SU-DHL-6 (cell line): ENCODE measurements around the gene TRPM2.

Experiments
- H2AFZ ChIP-seq: fragments of 200-600 bp; sonication (generic); 2 replicates; pipeline ENCODE4 v1.6.1; 2014; ENCODE audit warnings: low read depth, mild to moderate bottlenecking, moderate library complexity, mixed read lengths, antibody characterized with exemption, low read length; ENCODE audit not compliant: severe bottlenecking
- H3F3A ChIP-seq: fragments of 200-600 bp; shearing (Covaris generic); 2 replicates; pipeline ENCODE4 v1.6.0; 2016; ENCODE audit warnings: antibody characterized with exemption, mild to moderate bottlenecking; ENCODE audit not compliant: insufficient read depth
- H3K27ac ChIP-seq: fragments of 200-600 bp; sonication (generic); 2 replicates; pipeline ENCODE4 v1.5.1; 2016; ENCODE audit warnings: low read depth, mild to moderate bottlenecking, low read length, moderate library complexity, mixed read lengths
- H3K27me3 ChIP-seq: fragments of 200-600 bp; sonication (generic), shearing (Covaris generic); 2 replicates; pipeline ENCODE4 v1.6.0; 2014; ENCODE audit warnings: mild to moderate bottlenecking, low read length
- H3K36me3 ChIP-seq: fragments of 200-600 bp; sonication (generic); 2 replicates; pipeline ENCODE4 v1.6.1; 2014; ENCODE audit warnings: mild to moderate bottlenecking, low read length, mixed read lengths
- H3K4me2 ChIP-seq: fragments of 300-600, 200-600 bp; shearing (Covaris generic), sonication (generic); 2 replicates; pipeline ENCODE4 v1.6.0; 2014; ENCODE audit warnings: low read length, low read depth, mild to moderate bottlenecking; ENCODE audit not compliant: poor library complexity, severe bottlenecking
- H3K4me3 ChIP-seq: fragments of 200-600 bp; sonication (generic); 2 replicates; pipeline ENCODE4 v1.5.1; 2014; ENCODE audit warnings: antibody characterized with exemption, low read length, mild to moderate bottlenecking, mixed read lengths; ENCODE audit not compliant: insufficient read depth, poor library complexity, severe bottlenecking
- H3K79me2 ChIP-seq: fragments of 200-600 bp; sonication (generic); 2 replicates; pipeline ENCODE4 v1.6.1; 2014; ENCODE audit warnings: mild to moderate bottlenecking, low read length, moderate library complexity; ENCODE audit not compliant: insufficient read depth
- H3K9ac ChIP-seq: fragments of 200-600 bp; sonication (generic); 2 replicates; pipeline ENCODE4 v1.7.0; 2014; ENCODE audit warnings: mild to moderate bottlenecking, low read length
- H3K9me2 ChIP-seq: fragments of 200-600 bp; sonication (generic); replicated peaks from 2 replicates; pipeline ENCODE4 v1.6.1; 2014; ENCODE audit warnings: low read length; ENCODE audit not compliant: insufficient read depth
- H3K9me3 ChIP-seq: fragments of 200-600 bp; sonication (generic); 2 replicates; pipeline ENCODE4 v1.6.1; 2014; ENCODE audit warnings: low read length, mixed read lengths; ENCODE audit not compliant: insufficient read depth
- H4K20me1 ChIP-seq: fragments of 200-600 bp; sonication (generic); 2 replicates; pipeline ENCODE4 v1.6.1; 2014; ENCODE audit warnings: low read depth, mild to moderate bottlenecking, antibody characterized with exemption, low read length, moderate library complexity, mixed read lengths
- EZH2phosphoT487 ChIP-seq: fragments of 200-600 bp; sonication (generic), shearing (Covaris generic); conservative IDR thresholded peaks from 2 replicates; pipeline ENCODE4 v1.6.1; 2018; ENCODE audit warnings: mild to moderate bottlenecking, antibody characterized with exemption, low read length, moderate library complexity, mixed read lengths
- TF ChIP-seq, protein P1 (sequence below): fragments of 200-600 bp; sonication (generic); IDR thresholded peaks from one replicate; pipeline ENCODE4 v1.5.1; 2017; ENCODE audit warnings: antibody characterized with exemption, mild to moderate bottlenecking, low read length, moderate library complexity; ENCODE audit not compliant: insufficient read depth, poor library complexity, severe bottlenecking

The TRPM2 gene

DNA sequence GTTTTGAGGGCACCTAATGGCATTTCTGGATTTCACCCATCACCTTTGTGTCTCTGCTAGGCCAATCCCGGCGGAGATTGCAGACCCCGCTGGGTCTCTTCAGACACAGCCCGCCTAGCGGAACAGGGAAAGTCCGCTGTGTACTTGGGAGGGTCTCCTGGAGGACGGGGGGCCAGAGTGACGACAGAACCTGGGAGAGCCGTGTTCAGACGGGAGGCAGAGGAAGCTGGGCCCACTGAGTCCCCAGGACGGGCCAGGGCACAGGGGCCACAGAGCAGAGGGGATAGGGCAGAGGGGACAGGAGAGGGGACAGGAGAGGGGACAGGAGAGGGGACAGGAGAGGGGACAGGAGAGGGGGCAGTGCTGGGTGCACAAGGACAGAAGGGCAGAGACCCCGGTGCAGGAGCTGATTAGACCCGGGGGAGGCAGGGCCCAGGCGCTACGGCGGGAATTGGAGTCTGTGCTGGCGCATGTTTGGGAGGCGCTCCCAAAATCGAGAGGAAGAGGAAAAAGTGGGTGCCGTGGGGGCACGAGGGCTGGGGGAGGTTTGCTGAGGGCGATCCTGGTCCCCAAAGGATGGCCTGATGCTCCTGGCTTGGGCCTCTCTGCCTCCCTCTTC lies 12.7 kb downstream of the TRPM2 start:
- TF ChIP-seq, protein P1, sequence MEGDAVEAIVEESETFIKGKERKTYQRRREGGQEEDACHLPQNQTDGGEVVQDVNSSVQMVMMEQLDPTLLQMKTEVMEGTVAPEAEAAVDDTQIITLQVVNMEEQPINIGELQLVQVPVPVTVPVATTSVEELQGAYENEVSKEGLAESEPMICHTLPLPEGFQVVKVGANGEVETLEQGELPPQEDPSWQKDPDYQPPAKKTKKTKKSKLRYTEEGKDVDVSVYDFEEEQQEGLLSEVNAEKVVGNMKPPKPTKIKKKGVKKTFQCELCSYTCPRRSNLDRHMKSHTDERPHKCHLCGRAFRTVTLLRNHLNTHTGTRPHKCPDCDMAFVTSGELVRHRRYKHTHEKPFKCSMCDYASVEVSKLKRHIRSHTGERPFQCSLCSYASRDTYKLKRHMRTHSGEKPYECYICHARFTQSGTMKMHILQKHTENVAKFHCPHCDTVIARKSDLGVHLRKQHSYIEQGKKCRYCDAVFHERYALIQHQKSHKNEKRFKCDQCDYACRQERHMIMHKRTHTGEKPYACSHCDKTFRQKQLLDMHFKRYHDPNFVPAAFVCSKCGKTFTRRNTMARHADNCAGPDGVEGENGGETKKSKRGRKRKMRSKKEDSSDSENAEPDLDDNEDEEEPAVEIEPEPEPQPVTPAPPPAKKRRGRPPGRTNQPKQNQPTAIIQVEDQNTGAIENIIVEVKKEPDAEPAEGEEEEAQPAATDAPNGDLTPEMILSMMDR: no peak
- TF ChIP-seq EZH2phosphoT487: no peak
- no peak overlapping the region for H3K4me3 ChIP-seq
- no peaks in the 10 kb centered on the region for H3K9me3 ChIP-seq
- H3K9me2 ChIP-seq: no peaks in the 10 kb centered on the region
- H3K36me3 ChIP-seq: no peaks in the 10 kb centered on the region
- H3F3A ChIP-seq: no peaks in the 10 kb centered on the region
- H3K27me3 ChIP-seq: no peaks in the 10 kb centered on the region
- no peak overlapping the region for H3K27ac ChIP-seq
- H2AFZ ChIP-seq: no peak overlapping the region
- H3K9ac ChIP-seq: no peak overlapping the region
- no peak overlapping the region for H3K4me2 ChIP-seq
- H4K20me1 ChIP-seq: no peaks in the 10 kb centered on the region
- H3K79me2 ChIP-seq: no peaks in the 10 kb centered on the region

GRCh38 chr21:44366586-44367211 lies 13.3 kb downstream of the TRPM2 start:
- no peak overlapping the region for H3K9ac ChIP-seq
- no peaks in the 10 kb centered on the region for H4K20me1 ChIP-seq
- H3K27ac ChIP-seq: no peak overlapping the region
- H3K4me2 ChIP-seq: no peak overlapping the region
- no peaks in the 10 kb centered on the region for H3F3A ChIP-seq
- no peaks in the 10 kb centered on the region for H3K36me3 ChIP-seq
- H3K9me2 ChIP-seq: no peaks in the 10 kb centered on the region
- TF ChIP-seq, protein P1: no peak
- TF ChIP-seq EZH2phosphoT487: no peak
- no peak overlapping the region for H2AFZ ChIP-seq
- H3K9me3 ChIP-seq: no peaks in the 10 kb centered on the region
- no peaks in the 10 kb centered on the region for H3K27me3 ChIP-seq
- no peak overlapping the region for H3K4me3 ChIP-seq
- H3K79me2 ChIP-seq: no peaks in the 10 kb centered on the region

- H3K9ac ChIP-seq: no peak overlapping the region
- H4K20me1 ChIP-seq: no peaks in the 10 kb centered on the region
- H3K27me3 ChIP-seq: no peaks in the 10 kb centered on the region
- no peak overlapping the region for H3K27ac ChIP-seq
- TF ChIP-seq, protein P1: no peak
- no peak for TF ChIP-seq EZH2phosphoT487
- no peak overlapping the region for H3K4me3 ChIP-seq
- H3F3A ChIP-seq: no peaks in the 10 kb centered on the region
- no peaks in the 10 kb centered on the region for H3K36me3 ChIP-seq
- no peaks in the 10 kb centered on the region for H3K9me3 ChIP-seq
- no peaks in the 10 kb centered on the region for H3K79me2 ChIP-seq
- no peak overlapping the region for H3K4me2 ChIP-seq
- no peaks in the 10 kb centered on the region for H3K9me2 ChIP-seq
- no peak overlapping the region for H2AFZ ChIP-seq
These were observed 15.5 kb downstream of the TRPM2 start for GRCh38 chr21:44368711-44369446.
